H9 (cell line): ENCODE measurements around the gene ALKBH5. TPM values are rescaled to one million over a fixed set of nuclear protein-coding genes. Genes with fewer than 3 reads are reported as not detected.

Experiments used
- DNase-seq: peaks from one replicate; pipeline ENCODE4 v3.0.0-alpha.2; 2017
- H2AFZ ChIP-seq: one replicate; pipeline ENCODE4 v1.6.1; 2013; ENCODE audit warnings: mild to moderate bottlenecking, low read length, control low read depth, moderate library complexity
- H2AK5ac ChIP-seq: 2 replicates; pipeline ENCODE4 v1.6.1; 2013; ENCODE audit warnings: low read length, control low read depth, mixed read lengths; ENCODE audit not compliant: insufficient read length
- H2BK120ac ChIP-seq: one replicate; pipeline ENCODE4 v1.6.1; 2013; ENCODE audit warnings: low read depth, mild to moderate bottlenecking, low read length, control low read depth, inconsistent platforms; ENCODE audit not compliant: poor library complexity, severe bottlenecking
- H2BK12ac ChIP-seq: 2 replicates; pipeline ENCODE4 v1.6.1; 2013; ENCODE audit warnings: low read length, control low read depth, mixed read lengths, low read depth; ENCODE audit not compliant: insufficient read length
- H2BK15ac ChIP-seq: 2 replicates; pipeline ENCODE4 v1.6.1; 2013; ENCODE audit warnings: low read depth, low read length, control low read depth
- H2BK20ac ChIP-seq: one replicate; pipeline ENCODE4 v1.6.1; 2013; ENCODE audit warnings: low read depth, mild to moderate bottlenecking, low read length, control low read depth, inconsistent platforms; ENCODE audit not compliant: poor library complexity, severe bottlenecking
- H2BK5ac ChIP-seq: 2 replicates; pipeline ENCODE4 v1.6.1; 2013; ENCODE audit warnings: low read length, control low read depth, mixed read lengths; ENCODE audit not compliant: insufficient read length
- H3K14ac ChIP-seq: 2 replicates; pipeline ENCODE4 v1.6.1; 2013; ENCODE audit warnings: low read length, control low read depth; ENCODE audit not compliant: insufficient read depth
- H3K18ac ChIP-seq: 2 replicates; pipeline ENCODE4 v1.6.1; 2013; ENCODE audit warnings: low read depth, mild to moderate bottlenecking, mixed read lengths, low read length, control low read depth; ENCODE audit not compliant: insufficient read length
- H3K23ac ChIP-seq: 2 replicates; pipeline ENCODE4 v1.6.1; 2013; ENCODE audit warnings: low read length, control low read depth, mixed read lengths, low read depth; ENCODE audit not compliant: insufficient read length
- H3K23me2 ChIP-seq: 2 replicates; pipeline ENCODE4 v1.6.1; 2013; ENCODE audit warnings: low read depth, mild to moderate bottlenecking, mixed read lengths, low read length, control low read depth; ENCODE audit not compliant: insufficient read length, poor library complexity, severe bottlenecking
- H3K27ac ChIP-seq: 2 replicates; pipeline ENCODE4 v1.5.1; 2013; ENCODE audit warnings: low read length, control low read depth, mixed read lengths, low read depth; ENCODE audit not compliant: insufficient read length
- H3K27me3 ChIP-seq: 2 replicates; pipeline ENCODE4 v1.6.1; 2013; ENCODE audit warnings: low read length, control low read depth, inconsistent platforms; ENCODE audit not compliant: insufficient read depth
- H3K4ac ChIP-seq: 2 replicates; pipeline ENCODE4 v1.6.1; 2013; ENCODE audit warnings: low read depth, mild to moderate bottlenecking, control low read depth, inconsistent platforms, low read length, moderate library complexity
- H3K4me1 ChIP-seq: 2 replicates; pipeline ENCODE4 v1.6.1; 2013; ENCODE audit warnings: low read length, control low read depth, inconsistent platforms; ENCODE audit not compliant: insufficient read depth
- H3K4me2 ChIP-seq: 2 replicates; pipeline ENCODE4 v1.6.1; 2013; ENCODE audit warnings: low read length, control low read depth, mixed read lengths; ENCODE audit not compliant: insufficient read length, insufficient read depth
- H3K56ac ChIP-seq: 2 replicates; pipeline ENCODE4 v1.6.1; 2013; ENCODE audit warnings: low read depth, mild to moderate bottlenecking, mixed read lengths, low read length, control low read depth; ENCODE audit not compliant: insufficient read length
- H3K79me1 ChIP-seq: 2 replicates; pipeline ENCODE4 v1.6.1; 2013; ENCODE audit warnings: low read depth, mild to moderate bottlenecking, moderate library complexity, low read length, control low read depth, inconsistent platforms; ENCODE audit not compliant: insufficient read depth, poor library complexity, severe bottlenecking
- H3K79me2 ChIP-seq: 2 replicates; pipeline ENCODE4 v1.6.1; 2013; ENCODE audit warnings: low read length, control low read depth, inconsistent platforms; ENCODE audit not compliant: insufficient read depth
- H3K9ac ChIP-seq: 2 replicates; pipeline ENCODE4 v1.6.1; 2013; ENCODE audit warnings: low read length, control low read depth, mixed read lengths; ENCODE audit not compliant: insufficient read length; ENCODE audit errors: extremely low read depth
- H3K9me3 ChIP-seq: one replicate; pipeline ENCODE4 v1.6.1; 2013; ENCODE audit warnings: low read depth, low read length, inconsistent platforms; ENCODE audit not compliant: control insufficient read depth
- H3T11ph ChIP-seq: one replicate; pipeline ENCODE4 v1.6.1; 2013; ENCODE audit warnings: mild to moderate bottlenecking, low read length, control low read depth, inconsistent platforms
- H4K20me1 ChIP-seq: one replicate; pipeline ENCODE4 v1.6.1; 2013; ENCODE audit not compliant: control insufficient read depth, insufficient read length, insufficient read depth
- H4K5ac ChIP-seq: 2 replicates; pipeline ENCODE4 v1.6.1; 2013; ENCODE audit warnings: low read depth, mild to moderate bottlenecking, mixed read lengths, low read length, control low read depth; ENCODE audit not compliant: insufficient read length
- H4K8ac ChIP-seq: replicated peaks from 2 replicates; pipeline ENCODE4 v1.6.1; 2013; ENCODE audit warnings: low read length, control low read depth, mixed read lengths, low read depth; ENCODE audit not compliant: insufficient read length
- H4K91ac ChIP-seq: 2 replicates; pipeline ENCODE4 v1.6.1; 2013; ENCODE audit warnings: low read depth, mild to moderate bottlenecking, moderate library complexity, mixed read lengths, low read length, control low read depth; ENCODE audit not compliant: insufficient read length
- H3K27ac Mint-ChIP-seq, 3 experiments: 2 replicates in 2 of 3; 3 replicates in 1 of 3; pipeline ENCODE4 v1.8.0; 2020 to 2021; ENCODE audit warnings: mixed read lengths in 3 of 3, mild to moderate bottlenecking in 1 of 3, moderate library complexity in 1 of 3
- H3K27me3 Mint-ChIP-seq: 2 replicates; pipeline ENCODE4 v1.8.0; 2021; ENCODE audit warnings: low read depth, mild to moderate bottlenecking, moderate library complexity, mixed read lengths
- H3K36me3 Mint-ChIP-seq, 3 experiments: 2 replicates in 2 of 3; 3 replicates in 1 of 3; pipeline ENCODE4 v1.8.0; 2020 to 2021; ENCODE audit warnings: low read depth in 3 of 3, mixed read lengths in 3 of 3; ENCODE audit not compliant: insufficient read depth in 1 of 3
- H3K4me1 Mint-ChIP-seq, 2 experiments: 2 replicates each; pipeline ENCODE4 v1.8.0; 2020; ENCODE audit warnings: mixed read lengths in 2 of 2
- H3K4me3 Mint-ChIP-seq, 2 experiments: 2 replicates in 1 of 2; 3 replicates in 1 of 2; pipeline ENCODE4 v1.8.0; 2020 to 2021; ENCODE audit warnings: mild to moderate bottlenecking in 2 of 2, mixed read lengths in 2 of 2, moderate library complexity in 1 of 2
- H3K9me3 Mint-ChIP-seq, 2 experiments: 2 replicates in 1 of 2; 3 replicates in 1 of 2; pipeline ENCODE4 v1.8.0; 2020; ENCODE audit warnings: mild to moderate bottlenecking in 2 of 2, mixed read lengths in 2 of 2, moderate library complexity in 1 of 2
- CTCF ChIP-seq: fragments of 200-600 bp; sonication (generic); conservative IDR thresholded peaks from 3 replicates; pipeline ENCODE4 v1.8.0; 2021; ENCODE audit warnings: antibody characterized with exemption, mild to moderate bottlenecking
- WGBS: extraction: QIAGEN DNeasy Blood & Tissue Kit; methylation state at CpG from one replicate; pipeline ENCODE4 v1.1.7; 2013; ENCODE audit warnings: missing lambda C conversion rate, low lambda C conversion rate, mixed read lengths; ENCODE audit not compliant: insufficient read length; ENCODE audit errors: extremely low coverage; 5-methylcytosine and 5-hydroxymethylcytosine counted together
- total RNA-seq: library from RNA; stranded (reverse); gene quantifications from 2 replicates; pipeline ENCODE4 v1.2.1, GENCODE V29; 2021

The ALKBH5 gene
- total RNA-seq, 1 experiment from 2014 or later, result 89.8 TPM

GRCh38 chr17:18248300-18248731 lies 64.7 kb downstream of the ALKBH5 start:
- peaks cover 15 to 25% of the 10 kb centered on the region in 2 experiments for H3K4me1 Mint-ChIP-seq
- Histone ChIP-seq H3K79me2 (no peaks in the 10 kb centered on the region), H2BK20ac (no peak overlapping the region), H2AFZ (no peak overlapping the region), H2BK12ac (no peak overlapping the region), H3K27ac (no peak overlapping the region), H2AK5ac (no peak overlapping the region), H3K23me2 (no peaks in the 10 kb centered on the region), H3T11ph (no peak overlapping the region), H3K4me2 (no peak overlapping the region), H3K14ac (no peak overlapping the region), H3K23ac (no peak overlapping the region), H3K4ac (no peak overlapping the region), H2BK15ac (no peak overlapping the region), H4K91ac (no peak overlapping the region), H3K9me3 (no peaks in the 10 kb centered on the region), H3K4me1 (peaks cover 3% of the 10 kb centered on the region; the same call in 1 of the 2 replicates), H2BK5ac (no peak overlapping the region), H4K20me1 (peaks cover 3% of the 10 kb centered on the region), H2BK120ac (no peak overlapping the region), H3K9ac (no peak overlapping the region), H4K5ac (no peak overlapping the region), H4K8ac (no peak overlapping the region), H3K18ac (no peak overlapping the region), H3K27me3 (no peaks in the 10 kb centered on the region), H3K79me1 (no peaks in the 10 kb centered on the region), H3K56ac (no peak overlapping the region)
- H3K27me3 Mint-ChIP-seq, result no peaks in the 10 kb centered on the region; the same call in 1 of the 2 replicates
- peak; percentile 75 for TF ChIP-seq CTCF
- peak overlapping the region; percentile 24 to 93 (median 90); a peak in 5 of 7 replicates for H3K27ac Mint-ChIP-seq
- WGBS, result no CpG with 5 or more reads among the region's 9 CpGs
- H3K4me3 Mint-ChIP-seq, result peak overlapping the region in 1 of 2 experiments; percentile 65; a peak in 3 of 5 replicates
- peaks cover 25 to 87% (median 85%) of the 10 kb centered on the region in 3 experiments; a peak in 6 of 7 replicates for H3K36me3 Mint-ChIP-seq
- peak; percentile 86 for DNase-seq
- no peaks in the 10 kb centered on the region; a peak in 1 of 5 replicates for H3K9me3 Mint-ChIP-seq
